Loucy (cell line): ENCODE data around the gene AGXT.

Experiments
- H2AFZ ChIP-seq: fragments of 200-600 bp; sonication (generic); 2 replicates; pipeline ENCODE4 v1.6.0; 2016; ENCODE audit warnings: antibody characterized with exemption, mild to moderate bottlenecking, low read length, moderate library complexity
- H3F3A ChIP-seq: fragments of 200-600 bp; 2 replicates; pipeline ENCODE4 v1.6.0; 2016; ENCODE audit warnings: antibody characterized with exemption, low read depth, mild to moderate bottlenecking
- H3K27me3 ChIP-seq: fragments of 200-600 bp; sonication (generic); 2 replicates; pipeline ENCODE4 v1.6.1; 2014; ENCODE audit warnings: low read length, mild to moderate bottlenecking; ENCODE audit not compliant: insufficient read depth, poor library complexity, severe bottlenecking
- H3K36me3 ChIP-seq: fragments of 200-600 bp; sonication (generic); 2 replicates; pipeline ENCODE4 v1.6.1; 2016; ENCODE audit warnings: low read length; ENCODE audit not compliant: insufficient read depth
- H3K4me1 ChIP-seq: fragments of 200-600 bp; sonication (generic); 2 replicates; pipeline ENCODE4 v1.5.1; 2014; ENCODE audit warnings: low read length, mild to moderate bottlenecking; ENCODE audit not compliant: insufficient read depth, poor library complexity, severe bottlenecking
- H3K4me2 ChIP-seq: fragments of 200-600 bp; sonication (generic); 2 replicates; pipeline ENCODE4 v1.6.0; 2014; ENCODE audit warnings: antibody characterized with exemption, low read length, low read depth, mild to moderate bottlenecking; ENCODE audit not compliant: poor library complexity, severe bottlenecking
- H3K4me3 ChIP-seq: fragments of 200-600 bp; sonication (generic); 2 replicates; pipeline ENCODE4 v1.5.1; 2014; ENCODE audit warnings: low read length, mild to moderate bottlenecking, mixed read lengths; ENCODE audit not compliant: poor library complexity, severe bottlenecking
- H3K79me2 ChIP-seq: fragments of 200-600 bp; sonication (generic); 2 replicates; pipeline ENCODE4 v1.6.1; 2014; ENCODE audit warnings: low read length; ENCODE audit not compliant: insufficient read depth
- H3K9ac ChIP-seq: fragments of 200-600 bp; sonication (generic); 2 replicates; pipeline ENCODE4 v1.6.0; 2014; ENCODE audit warnings: mild to moderate bottlenecking, low read depth, low read length, moderate library complexity; ENCODE audit not compliant: poor library complexity, severe bottlenecking
- H3K9me2 ChIP-seq: fragments of 200-600 bp; sonication (generic); replicated peaks from 2 replicates; pipeline ENCODE4 v1.6.1; 2016; ENCODE audit warnings: low read depth, low read length, mixed read lengths
- H3K9me3 ChIP-seq: fragments of 200-600 bp; sonication (generic); 2 replicates; pipeline ENCODE4 v1.6.1; 2014; ENCODE audit warnings: mild to moderate bottlenecking, antibody characterized with exemption, low read length, low read depth; ENCODE audit not compliant: insufficient read depth
- H4K20me1 ChIP-seq: fragments of 200-600 bp; sonication (generic); 2 replicates; pipeline ENCODE4 v1.6.0; 2014; ENCODE audit warnings: antibody characterized with exemption, low read length, mild to moderate bottlenecking; ENCODE audit not compliant: insufficient read depth, poor library complexity, severe bottlenecking
- CTCF ChIP-seq: fragments of 200-600 bp; sonication (generic); conservative IDR thresholded peaks from 2 replicates; pipeline ENCODE4 v1.5.1; 2014; ENCODE audit warnings: mild to moderate bottlenecking, antibody characterized with exemption, low read length
- EZH2phosphoT487 ChIP-seq: fragments of 200-600 bp; IDR thresholded peaks from 2 replicates; pipeline ENCODE4 v1.6.1; 2018; ENCODE audit warnings: antibody characterized with exemption, mild to moderate bottlenecking, moderate library complexity, borderline replicate concordance

AGXT gene

GRCh38 chr2:240832205-240832727 lies 36.4 kb upstream of the AGXT start:
- H4K20me1 ChIP-seq: no peaks in the 10 kb centered on the region
- H3F3A ChIP-seq: no peaks in the 10 kb centered on the region
- H3K4me3 ChIP-seq: no peak overlapping the region
- H3K9ac ChIP-seq: no peak overlapping the region
- no peaks in the 10 kb centered on the region for H3K36me3 ChIP-seq
- no peaks in the 10 kb centered on the region for H3K79me2 ChIP-seq
- H3K4me2 ChIP-seq: no peak overlapping the region
- H2AFZ ChIP-seq: no peak overlapping the region
- H3K9me3 ChIP-seq: no peaks in the 10 kb centered on the region; the same call in 1 of the 2 replicates
- H3K9me2 ChIP-seq: no peaks in the 10 kb centered on the region
- TF ChIP-seq EZH2phosphoT487 (no peak), CTCF (no peak)
- H3K27me3 ChIP-seq: no peaks in the 10 kb centered on the region
- no peaks in the 10 kb centered on the region for H3K4me1 ChIP-seq

- Histone ChIP-seq H3K79me2 (no peaks in the 10 kb centered on the region), H3K4me2 (no peak overlapping the region), H3K9me2 (no peaks in the 10 kb centered on the region), H3K36me3 (no peaks in the 10 kb centered on the region), H3K27me3 (no peaks in the 10 kb centered on the region), H3K4me3 (no peak overlapping the region), H3K4me1 (no peaks in the 10 kb centered on the region), H3F3A (no peaks in the 10 kb centered on the region), H2AFZ (no peak overlapping the region), H3K9ac (no peak overlapping the region), H4K20me1 (no peaks in the 10 kb centered on the region), H3K9me3 (no peaks in the 10 kb centered on the region)
- TF ChIP-seq EZH2phosphoT487 (no peak), CTCF (no peak)
Measured at GRCh38 chr2:240832921-240833494, 35.6 kb upstream of the AGXT start.

- Histone ChIP-seq H3K9ac (no peak overlapping the region), H3K4me3 (no peak overlapping the region), H3K36me3 (no peaks in the 10 kb centered on the region), H3F3A (no peaks in the 10 kb centered on the region), H3K4me1 (no peaks in the 10 kb centered on the region), H3K9me2 (no peaks in the 10 kb centered on the region), H2AFZ (no peak overlapping the region), H3K27me3 (no peaks in the 10 kb centered on the region), H3K4me2 (no peak overlapping the region), H3K9me3 (no peaks in the 10 kb centered on the region), H4K20me1 (no peaks in the 10 kb centered on the region), H3K79me2 (no peaks in the 10 kb centered on the region)
- TF ChIP-seq EZH2phosphoT487 (no peak), CTCF (no peak)
Measured at GRCh38 chr2:240833724-240834285, 34.8 kb upstream of the AGXT start.
